WI38 (cell line): ENCODE results near the gene ASAH2.
"Not testable (repeated sequence)": the region's sequence is repeated elsewhere in the genome, so short reads cannot be mapped to it uniquely, and the experiment has no call there.

Source experiments
- H3K4me3 ChIP-seq: 2 replicates; pipeline ENCODE4 v1.5.1; 2011; ENCODE audit warnings: low read depth, mild to moderate bottlenecking, control low read depth, low read length
- CTCF ChIP-seq: IDR thresholded peaks from 2 replicates; pipeline ENCODE4 v1.5.1; 2012; ENCODE audit warnings: low read depth, mild to moderate bottlenecking, control low read depth, low read length

ASAH2 gene

DNA sequence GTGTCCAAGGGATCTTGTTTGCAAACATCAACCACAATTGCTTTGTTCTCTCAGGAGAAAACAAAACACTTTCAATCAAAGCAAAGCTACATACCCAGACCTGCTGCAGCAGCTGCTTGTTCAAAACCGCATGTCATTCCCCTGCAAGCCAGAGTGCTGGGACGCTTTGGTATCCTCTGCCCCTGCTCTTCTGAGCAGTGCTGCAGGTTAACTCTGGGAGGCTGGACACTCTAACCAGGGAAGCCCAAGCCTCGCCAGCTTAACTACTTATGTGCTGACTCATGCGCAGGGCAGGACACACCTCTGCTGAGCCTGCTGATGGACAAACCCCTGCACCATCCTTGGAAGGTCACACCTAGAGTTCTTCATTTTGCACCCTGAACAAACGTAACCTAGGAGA is 28.2 kb upstream of the ASAH2 start:
- no peak overlapping the region for H3K4me3 ChIP-seq
- TF ChIP-seq CTCF = no peak

- TF ChIP-seq CTCF = peak; percentile 52
- H3K4me3 ChIP-seq = no peak overlapping the region
These were observed 24.4 kb upstream of the ASAH2 start for GRCh38 chr10:50275650-50276235.

GRCh38 chr10:50272531-50272930 is 21.2 kb upstream of the ASAH2 start:
- H3K4me3 ChIP-seq = no peak overlapping the region
- TF ChIP-seq CTCF = no peak

DNA sequence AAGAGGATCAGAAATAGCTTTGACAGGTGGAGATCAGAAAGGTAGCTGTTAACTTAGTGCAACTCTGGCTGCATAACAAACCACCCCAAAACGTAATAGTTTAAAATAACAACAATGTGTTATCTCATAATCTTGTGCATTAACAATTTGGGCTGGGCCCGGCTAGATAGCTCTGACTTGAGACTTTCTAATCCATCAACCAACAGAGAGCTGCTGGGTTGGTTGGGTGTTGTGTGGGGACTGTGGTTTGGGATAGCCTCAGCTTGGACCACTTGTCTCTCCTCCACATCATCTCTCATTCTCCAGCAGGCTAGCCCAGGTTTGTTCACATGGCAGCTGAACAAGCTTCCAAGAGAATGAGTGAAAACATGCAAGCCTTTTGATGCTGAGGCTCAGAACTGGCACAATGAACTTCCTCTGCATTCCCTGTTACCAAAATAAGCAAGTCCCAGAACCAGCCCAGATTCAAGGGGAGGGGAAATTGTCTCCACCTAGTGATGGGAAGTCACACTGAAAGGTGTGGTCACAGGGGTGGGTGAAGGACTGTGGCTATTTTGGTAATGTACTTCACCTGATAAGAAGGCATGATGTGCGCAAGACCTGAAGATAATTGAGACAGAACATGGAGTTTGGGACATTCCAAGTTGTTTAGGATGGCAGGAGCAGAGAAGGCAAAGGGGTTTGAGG is 20.4 kb upstream of the ASAH2 start:
- no peak overlapping the region for H3K4me3 ChIP-seq
- TF ChIP-seq CTCF = no peak

DNA sequence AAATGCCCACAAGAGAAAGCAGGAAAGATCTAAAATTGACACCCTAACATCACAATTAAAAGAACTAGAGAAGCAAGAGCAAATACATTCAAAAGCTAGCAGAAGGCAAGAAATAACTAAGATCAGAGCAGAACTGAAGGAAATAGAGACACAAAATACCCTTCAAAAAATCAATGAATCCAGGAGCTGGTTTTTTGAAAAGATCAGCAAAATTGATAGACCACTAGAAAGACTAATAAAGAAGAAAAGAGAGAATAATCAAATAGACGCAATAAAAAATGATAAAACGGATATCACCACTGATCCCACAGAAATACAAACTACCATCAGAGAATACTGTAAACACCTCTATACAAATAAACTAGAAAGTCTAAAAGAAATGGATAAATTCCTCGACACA is 16.6 kb upstream of the ASAH2 start:
- not testable (repeated sequence) for H3K4me3 ChIP-seq

- H3K4me3 ChIP-seq = not testable (repeated sequence)
These were observed 11.3 kb upstream of the ASAH2 start for GRCh38 chr10:50262625-50263024.

DNA sequence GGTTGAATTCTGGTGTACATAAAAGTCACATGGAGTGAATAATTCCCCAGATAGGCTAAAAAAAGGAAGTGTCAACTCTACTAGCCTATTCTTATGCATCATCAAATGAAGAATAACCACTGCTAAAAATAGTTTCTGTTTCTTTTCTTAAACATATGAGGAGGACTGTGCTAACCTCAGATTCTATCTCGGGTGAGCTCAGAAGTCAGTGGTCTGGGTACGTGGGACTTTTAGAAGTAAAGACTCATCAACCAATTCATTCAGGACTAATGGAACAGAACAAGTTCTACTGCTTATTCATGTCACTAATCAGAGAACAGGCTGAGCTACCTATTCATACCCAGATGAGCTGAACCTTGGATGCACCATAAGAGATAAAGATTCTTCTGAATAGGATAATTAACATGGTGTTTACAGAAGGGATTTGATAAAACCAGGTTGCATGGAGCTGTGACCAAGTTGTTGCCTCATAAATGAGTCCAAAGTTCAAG is 9.5 kb upstream of the ASAH2 start:
- H3K4me3 ChIP-seq = no peak overlapping the region
- TF ChIP-seq CTCF = no peak

DNA sequence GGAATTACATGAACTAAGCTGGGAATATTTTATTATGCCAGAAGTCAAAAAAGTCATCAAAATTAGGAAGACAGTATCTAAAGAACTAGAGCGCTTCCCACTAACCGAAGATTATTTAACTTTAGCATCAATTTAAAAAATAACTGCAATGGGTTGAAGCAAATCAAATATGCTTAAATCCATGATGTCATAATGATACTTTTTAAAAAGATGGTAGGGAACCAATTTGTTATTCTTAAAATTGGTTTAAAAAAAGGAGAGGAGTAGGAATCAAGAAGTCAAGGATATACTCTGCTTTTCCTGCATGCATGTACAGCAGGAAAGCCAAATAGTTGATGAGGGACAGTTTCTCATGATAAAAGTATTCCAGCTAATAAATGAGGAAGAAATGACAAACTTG is 3.2 kb upstream of the ASAH2 start:
- H3K4me3 ChIP-seq = no peak overlapping the region
- TF ChIP-seq CTCF = no peak
